ENCODE results near the gene FLOT1.

- no peak for TF ChIP-seq CTCF (IDR thresholded peaks at IDR 0.05)
- TF ChIP-seq POLR2AphosphoS5 (IDR thresholded peaks at IDR 0.05; ENCODE audit: low read depth, low read length): no peak
- no peak; a peak in 1 of 4 replicates for TF ChIP-seq REST (IDR thresholded peaks at IDR 0.05; ENCODE audit: insufficient read depth in 1 of 2, low read depth in 2 of 2, low read length in 1 of 2)
- TF ChIP-seq TCF7L2 (IDR thresholded peaks at IDR 0.05; ENCODE audit: low read depth, low read length): no peak
- no peak for TF ChIP-seq SIN3A (IDR thresholded peaks at IDR 0.05; ENCODE audit: borderline replicate concordance, insufficient read depth, low read depth, low read length)
Measured at GRCh38 chr6:30720738-30721197, 21.7 kb downstream of the FLOT1 start.

Data from Panc1 (cell line).